ENCODE data around the gene ARMH4.

- no peak for TF ChIP-seq CTCF (conservative IDR thresholded peaks at IDR 0.05; ENCODE audit: low read depth, low read length)
- no peak for TF ChIP-seq EZH2 (IDR thresholded peaks at IDR 0.05; ENCODE audit: borderline replicate concordance, low read depth, low read length, poor library complexity, severe bottlenecking)
These were observed 152.5 kb downstream of the ARMH4 start for GRCh38 chr14:57999471-57999870.
